ENCODE measurements around the gene ZNF503.
A peak's percentile ranks its signal among the peaks of the same experiment; 100 is the strongest.

The ZNF503 gene

GRCh38 chr10:75431180-75432111 is 29.9 kb upstream of the ZNF503 start, which contains the start of gene LRMDA:
Gene LRMDA (plus strand): TSS chr10:75431624.
- no peak for DNase-seq (ENCODE audit: low read depth in 2 of 2)

GRCh38 chr10:75430000-75430763 is 28.6 kb upstream of the ZNF503 start:
- DNase-seq (ENCODE audit: low read depth in 2 of 2): no peak

GRCh38 chr10:75429159-75429827 is 27.7 kb upstream of the ZNF503 start:
- DNase-seq (ENCODE audit: low read depth in 2 of 2): no peak

GRCh38 chr10:75428434-75429158 is 27.0 kb upstream of the ZNF503 start:
- no peak for DNase-seq (ENCODE audit: low read depth in 2 of 2)

- DNase-seq (ENCODE audit: low read depth in 2 of 2): no peak
Observed at GRCh38 chr10:75427951-75428350, 26.4 kb upstream of the ZNF503 start.

- DNase-seq (ENCODE audit: low read depth in 2 of 2): no peak
Observed at GRCh38 chr10:75426880-75427279, 25.3 kb upstream of the ZNF503 start.

GRCh38 chr10:75425291-75426079 is 23.9 kb upstream of the ZNF503 start:
- no peak for DNase-seq (ENCODE audit: low read depth in 2 of 2)

GRCh38 chr10:75424571-75424970 is 23.0 kb upstream of the ZNF503 start:
- DNase-seq (ENCODE audit: low read depth in 2 of 2): no peak

GRCh38 chr10:75422913-75423312 is 21.3 kb upstream of the ZNF503 start:
- DNase-seq (ENCODE audit: low read depth in 2 of 2): no peak

- no peak for DNase-seq (ENCODE audit: low read depth in 2 of 2)
Observed at GRCh38 chr10:75418712-75419111, 17.1 kb upstream of the ZNF503 start.

GRCh38 chr10:75418293-75418692 is 16.7 kb upstream of the ZNF503 start:
- DNase-seq (ENCODE audit: low read depth in 2 of 2): no peak

- DNase-seq (ENCODE audit: low read depth in 2 of 2): no peak
Observed at GRCh38 chr10:75417522-75417927, 16.0 kb upstream of the ZNF503 start.

- DNase-seq (ENCODE audit: low read depth in 2 of 2): no peak
Observed at GRCh38 chr10:75414527-75414926, 13.0 kb upstream of the ZNF503 start.

GRCh38 chr10:75410132-75411005 is 8.8 kb upstream of the ZNF503 start:
- DNase-seq (ENCODE audit: low read depth in 2 of 2): no peak

GRCh38 chr10:75408911-75409885 is 7.6 kb upstream of the ZNF503 start:
- no peak for DNase-seq (ENCODE audit: low read depth in 2 of 2)

- no peak for DNase-seq (ENCODE audit: low read depth in 2 of 2)
Observed at GRCh38 chr10:75408509-75408875, 6.9 kb upstream of the ZNF503 start.

- DNase-seq (ENCODE audit: low read depth in 2 of 2): peak; percentile 64 to 71
Observed at GRCh38 chr10:75407713-75408508, 6.3 kb upstream of the ZNF503 start.

- DNase-seq (ENCODE audit: low read depth in 2 of 2): no peak
Observed at GRCh38 chr10:75407224-75407712, 5.7 kb upstream of the ZNF503 start.

Data from fibroblast of skin of left quadriceps (primary cell).